HG02840 (cell line): ENCODE data around the gene SLC17A4.

Experiments used
- ATAC-seq: cut with Tn5 transposase; IDR thresholded peaks from one replicate; pipeline ENCODE4 v1.9.1; 2021; ENCODE audit warnings: mild to moderate bottlenecking, moderate library complexity, moderate number of reproducible peaks; ENCODE audit not compliant: unreplicated experiment, low FRiP score

Gene SLC17A4

GRCh38 chr6:25754535-25754934, at the start of gene SLC17A4:
TSS of gene SLC17A4 (plus strand) at chr6:25754742. CDS start at chr6:25761963, 7,221 bp downstream.
- no peak for ATAC-seq

GRCh38 chr6:25706314-25707014, 48.1 kb upstream of the SLC17A4 start:
- no peak for ATAC-seq

GRCh38 chr6:25709761-25710160, 44.8 kb upstream of the SLC17A4 start:
- no peak for ATAC-seq

GRCh38 chr6:25710287-25710686, 44.3 kb upstream of the SLC17A4 start:
- ATAC-seq = no peak

- no peak for ATAC-seq
Observed at GRCh38 chr6:25713824-25714223, 40.7 kb upstream of the SLC17A4 start.

- ATAC-seq = no peak
Observed at GRCh38 chr6:25714765-25715164, 39.8 kb upstream of the SLC17A4 start.

- no peak for ATAC-seq
Observed at GRCh38 chr6:25715794-25716193, 38.7 kb upstream of the SLC17A4 start.

- ATAC-seq = no peak
Observed at GRCh38 chr6:25717866-25718740, 36.4 kb upstream of the SLC17A4 start.

GRCh38 chr6:25726122-25726911, 28.2 kb upstream of the SLC17A4 start:
- ATAC-seq = no peak

- no peak for ATAC-seq
Observed at GRCh38 chr6:25727028-25727427, 27.5 kb upstream of the SLC17A4 start.

GRCh38 chr6:25730907-25731306, 23.6 kb upstream of the SLC17A4 start:
- ATAC-seq = no peak

- ATAC-seq = no peak
Observed at GRCh38 chr6:25731721-25732120, 22.8 kb upstream of the SLC17A4 start.

GRCh38 chr6:25732468-25733198, 21.9 kb upstream of the SLC17A4 start:
- ATAC-seq = no peak

GRCh38 chr6:25735261-25735660, 19.3 kb upstream of the SLC17A4 start:
- ATAC-seq = no peak

GRCh38 chr6:25743868-25744267, 10.7 kb upstream of the SLC17A4 start:
- no peak for ATAC-seq

GRCh38 chr6:25745836-25746235, 8.7 kb upstream of the SLC17A4 start:
- ATAC-seq = no peak

- ATAC-seq = no peak
Observed at GRCh38 chr6:25746968-25747367, 7.6 kb upstream of the SLC17A4 start.

- no peak for ATAC-seq
Observed at GRCh38 chr6:25747477-25747876, 7.1 kb upstream of the SLC17A4 start.

- no peak for ATAC-seq
Observed at GRCh38 chr6:25748049-25748448, 6.5 kb upstream of the SLC17A4 start.
